MM.1S (cell line): ENCODE data around the gene SMCHD1.

Experiments used
- DNase-seq: peaks from one replicate; pipeline ENCODE4 v3.0.0-alpha.2; 2015
- H2AFZ ChIP-seq: fragments of 300-600 bp; sonication (generic); 2 replicates; pipeline ENCODE4 v1.6.0; 2016; ENCODE audit warnings: antibody characterized with exemption, low read length
- H3F3A ChIP-seq: fragments of 300-600 bp; sonication (generic); 2 replicates; pipeline ENCODE4 v1.6.1; 2016; ENCODE audit warnings: mild to moderate bottlenecking, antibody characterized with exemption, low read length, moderate library complexity, mixed read lengths; ENCODE audit not compliant: insufficient read depth
- H3K27ac ChIP-seq: fragments of 300-600 bp; sonication (generic); 2 replicates; pipeline ENCODE4 v1.5.1; 2016; ENCODE audit warnings: mild to moderate bottlenecking, low read length
- H3K27me3 ChIP-seq: fragments of 300-600 bp; sonication (generic); replicated peaks from 2 replicates; pipeline ENCODE4 v1.6.0; 2016; ENCODE audit warnings: low read length; ENCODE audit not compliant: insufficient read depth
- H3K36me3 ChIP-seq: fragments of 300-600 bp; sonication (generic); replicated peaks from 2 replicates; pipeline ENCODE4 v1.6.1; 2016; ENCODE audit warnings: mild to moderate bottlenecking, low read length, mixed read lengths; ENCODE audit not compliant: insufficient read depth
- H3K4me1 ChIP-seq: fragments of 300-600 bp; sonication (generic); 2 replicates; pipeline ENCODE4 v1.6.1; 2016; ENCODE audit warnings: low read length, mixed read lengths
- H3K4me2 ChIP-seq: fragments of 300-600 bp; sonication (generic); 2 replicates; pipeline ENCODE4 v1.6.0; 2016; ENCODE audit warnings: low read depth, low read length
- H3K4me3 ChIP-seq: fragments of 300-600 bp; sonication (generic); 2 replicates; pipeline ENCODE4 v1.5.1; 2016; ENCODE audit warnings: low read length, mixed read lengths
- H3K79me2 ChIP-seq: fragments of 300-600 bp; sonication (generic); 2 replicates; pipeline ENCODE4 v1.6.1; 2016; ENCODE audit warnings: mixed run types, low read length, mixed read lengths
- H3K9ac ChIP-seq: fragments of 300-600 bp; sonication (generic); 2 replicates; pipeline ENCODE4 v1.6.1; 2016; ENCODE audit warnings: low read length, mixed read lengths
- H3K9me2 ChIP-seq: fragments of 300-600 bp; sonication (generic); replicated peaks from 2 replicates; pipeline ENCODE4 v1.6.1; 2016; ENCODE audit warnings: mild to moderate bottlenecking, low read length, mixed read lengths; ENCODE audit not compliant: insufficient read depth
- H3K9me3 ChIP-seq: fragments of 300-600 bp; sonication (generic); replicated peaks from 2 replicates; pipeline ENCODE4 v1.6.1; 2016; ENCODE audit warnings: mild to moderate bottlenecking, low read length, mixed read lengths; ENCODE audit not compliant: insufficient read depth
- H4K20me1 ChIP-seq: fragments of 300-600 bp; sonication (generic); 2 replicates; pipeline ENCODE4 v1.6.1; 2016; ENCODE audit warnings: mild to moderate bottlenecking, low read length, moderate library complexity, mixed read lengths; ENCODE audit not compliant: insufficient read depth
- EZH2 ChIP-seq: fragments of 300-600 bp; sonication (generic); optimal IDR thresholded peaks from 2 replicates; pipeline ENCODE3; 2017; ENCODE audit warnings: low read depth, mild to moderate bottlenecking, antibody characterized with exemption, low read length, mixed read lengths
- EZH2phosphoT487 ChIP-seq: fragments of 300-600 bp; sonication (generic); IDR thresholded peaks from 2 replicates; pipeline ENCODE4 v1.6.1; 2018; ENCODE audit warnings: antibody characterized with exemption, low read length
- TF ChIP-seq, protein P1 (sequence below): fragments of 300-600 bp; sonication (generic); IDR thresholded peaks from 2 replicates; pipeline ENCODE4 v1.5.1; 2016; ENCODE audit warnings: antibody characterized with exemption, low read length, mixed read lengths

The SMCHD1 gene

DNA sequence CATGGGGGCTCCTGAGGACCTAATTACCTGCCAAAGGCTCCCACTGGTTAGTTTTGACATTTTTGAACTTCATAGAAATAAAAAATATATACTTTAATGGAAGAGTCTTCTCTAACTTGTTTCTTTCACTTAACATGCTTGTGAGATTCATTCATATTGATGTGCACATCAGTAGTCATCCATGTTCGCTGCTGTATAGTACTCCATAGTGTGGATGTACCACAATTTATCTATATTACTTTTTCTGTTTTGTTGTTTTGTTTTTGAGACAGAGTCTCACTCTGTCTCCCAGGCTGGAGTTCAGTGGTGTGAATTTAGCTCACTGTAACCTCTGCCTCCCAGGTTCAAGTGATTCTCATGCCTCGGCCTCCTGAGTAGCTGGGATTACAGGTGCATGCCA lies 168.4 kb downstream of the SMCHD1 start:
- no peak for DNase-seq
- H3K4me3 ChIP-seq, result no peak overlapping the region

DNA sequence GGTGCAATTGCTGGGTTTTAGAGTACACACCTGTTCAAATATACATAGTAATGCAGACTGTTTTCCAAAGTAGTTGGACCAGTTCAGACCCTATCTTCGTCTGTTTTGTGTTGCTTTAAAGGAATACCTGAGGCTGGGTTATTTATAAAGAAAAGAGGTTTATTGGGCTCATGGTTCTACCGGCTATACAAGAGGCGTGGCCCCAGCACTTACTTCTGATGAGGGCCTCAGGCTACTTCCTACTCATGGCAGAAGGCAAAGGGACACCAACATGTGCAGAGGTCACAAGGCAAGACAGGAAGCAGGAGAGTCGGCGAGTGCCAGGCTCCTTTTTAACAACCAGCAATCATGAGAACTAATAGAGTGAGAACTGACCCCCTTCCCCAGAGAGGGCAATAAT lies 169.3 kb downstream of the SMCHD1 start:
- TF ChIP-seq EZH2phosphoT487 (no peak), EZH2 (no peak)
- TF ChIP-seq, protein P1, sequence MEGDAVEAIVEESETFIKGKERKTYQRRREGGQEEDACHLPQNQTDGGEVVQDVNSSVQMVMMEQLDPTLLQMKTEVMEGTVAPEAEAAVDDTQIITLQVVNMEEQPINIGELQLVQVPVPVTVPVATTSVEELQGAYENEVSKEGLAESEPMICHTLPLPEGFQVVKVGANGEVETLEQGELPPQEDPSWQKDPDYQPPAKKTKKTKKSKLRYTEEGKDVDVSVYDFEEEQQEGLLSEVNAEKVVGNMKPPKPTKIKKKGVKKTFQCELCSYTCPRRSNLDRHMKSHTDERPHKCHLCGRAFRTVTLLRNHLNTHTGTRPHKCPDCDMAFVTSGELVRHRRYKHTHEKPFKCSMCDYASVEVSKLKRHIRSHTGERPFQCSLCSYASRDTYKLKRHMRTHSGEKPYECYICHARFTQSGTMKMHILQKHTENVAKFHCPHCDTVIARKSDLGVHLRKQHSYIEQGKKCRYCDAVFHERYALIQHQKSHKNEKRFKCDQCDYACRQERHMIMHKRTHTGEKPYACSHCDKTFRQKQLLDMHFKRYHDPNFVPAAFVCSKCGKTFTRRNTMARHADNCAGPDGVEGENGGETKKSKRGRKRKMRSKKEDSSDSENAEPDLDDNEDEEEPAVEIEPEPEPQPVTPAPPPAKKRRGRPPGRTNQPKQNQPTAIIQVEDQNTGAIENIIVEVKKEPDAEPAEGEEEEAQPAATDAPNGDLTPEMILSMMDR, result no peak
- no peak for DNase-seq
- Histone ChIP-seq H3K9me2 (no peaks in the 10 kb centered on the region), H3K27ac (no peak overlapping the region), H3K9ac (no peak overlapping the region), H2AFZ (no peak overlapping the region), H3K4me1 (no peaks in the 10 kb centered on the region), H4K20me1 (no peaks in the 10 kb centered on the region), H3F3A (no peaks in the 10 kb centered on the region), H3K4me2 (no peak overlapping the region), H3K4me3 (no peak overlapping the region), H3K36me3 (no peaks in the 10 kb centered on the region), H3K79me2 (no peaks in the 10 kb centered on the region), H3K27me3 (no peaks in the 10 kb centered on the region), H3K9me3 (no peaks in the 10 kb centered on the region)

More for the DNA sequence above, 168.4 kb downstream of the SMCHD1 start:
- Histone ChIP-seq H3K4me1 (no peaks in the 10 kb centered on the region), H3K9me2 (no peaks in the 10 kb centered on the region), H4K20me1 (no peaks in the 10 kb centered on the region), H3K27me3 (no peaks in the 10 kb centered on the region), H3K9ac (no peak overlapping the region), H3K36me3 (no peaks in the 10 kb centered on the region), H3K79me2 (no peaks in the 10 kb centered on the region), H3K27ac (no peak overlapping the region), H3K9me3 (no peaks in the 10 kb centered on the region), H3K4me2 (no peak overlapping the region), H3F3A (no peaks in the 10 kb centered on the region), H2AFZ (no peak overlapping the region)
- TF ChIP-seq, protein P1, result no peak
- TF ChIP-seq EZH2phosphoT487, result no peak
- TF ChIP-seq EZH2, result no peak

DNA sequence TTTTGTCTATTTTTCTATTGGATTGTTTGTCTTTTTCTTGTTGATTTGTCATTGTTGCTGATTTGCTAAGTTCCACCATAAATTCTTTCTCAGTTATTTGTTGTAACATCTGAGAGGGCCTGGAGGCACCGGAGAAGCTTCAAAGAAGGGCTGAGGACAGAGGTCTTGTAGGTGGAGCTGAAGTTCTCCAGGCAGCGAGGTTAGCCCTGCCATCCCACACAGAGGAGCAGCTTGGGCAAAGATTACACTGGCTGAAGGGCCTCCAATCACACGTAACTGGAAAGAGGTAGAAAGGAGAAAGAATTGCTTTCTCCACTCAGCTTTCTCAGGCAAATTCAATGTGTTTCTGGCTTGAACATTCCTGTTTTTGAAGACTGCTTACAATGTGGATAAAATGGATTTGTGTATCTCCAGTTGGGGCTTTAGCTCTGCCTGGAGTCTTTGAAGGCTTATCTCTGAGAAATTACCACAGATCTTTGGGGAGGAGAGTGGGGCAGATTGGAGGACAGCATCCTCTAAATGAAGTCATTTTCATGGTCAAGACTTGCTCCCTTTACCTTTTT lies 170.2 kb downstream of the SMCHD1 start:
- Histone ChIP-seq H3K79me2 (no peaks in the 10 kb centered on the region), H3K9me2 (no peaks in the 10 kb centered on the region), H3K4me1 (no peaks in the 10 kb centered on the region)

More for the DNA sequence above, 170.2 kb downstream of the SMCHD1 start:
- Histone ChIP-seq H3K4me3 (no peak overlapping the region), H3K4me2 (no peak overlapping the region), H3F3A (no peaks in the 10 kb centered on the region), H3K27me3 (no peaks in the 10 kb centered on the region), H4K20me1 (no peaks in the 10 kb centered on the region), H3K9ac (no peak overlapping the region), H3K9me3 (no peaks in the 10 kb centered on the region), H3K36me3 (no peaks in the 10 kb centered on the region), H3K27ac (no peak overlapping the region), H2AFZ (no peak overlapping the region)
- TF ChIP-seq, protein P1, result no peak
- TF ChIP-seq EZH2phosphoT487, result no peak
- TF ChIP-seq EZH2, result no peak
- DNase-seq, result no peak
